RWPE1 (cell line): ENCODE results near the gene CEACAM5.

Source experiments
- CTCF ChIA-PET: fragments of 350-600 bp; sonication (Branson Sonifier 250); formaldehyde crosslinking; extraction: SDS; loops from one replicate; lab custom pipeline; 2021; lab: Yijun Ruan, JAX
- POLR2A ChIA-PET: fragments of 400-600 bp; formaldehyde crosslinking; extraction: SDS; loops from one replicate; lab custom pipeline; 2020; ENCODE audit warnings: antibody characterized with exemption; ENCODE audit not compliant: low non-redundant PET; lab: Yijun Ruan, JAX
- DNase-seq: peaks from one replicate; pipeline ENCODE4 v3.0.0; 2012; ENCODE audit warnings: low spot score
- H3K27ac ChIP-seq: fragments of 450-650 bp; 2 replicates; pipeline ENCODE4 v1.5.1; 2017
- CTCF ChIP-seq: fragments of 450-650 bp; conservative IDR thresholded peaks from 2 replicates; pipeline ENCODE4 v1.5.1; 2017; ENCODE audit warnings: low read depth, mild to moderate bottlenecking

CEACAM5 gene

DNA sequence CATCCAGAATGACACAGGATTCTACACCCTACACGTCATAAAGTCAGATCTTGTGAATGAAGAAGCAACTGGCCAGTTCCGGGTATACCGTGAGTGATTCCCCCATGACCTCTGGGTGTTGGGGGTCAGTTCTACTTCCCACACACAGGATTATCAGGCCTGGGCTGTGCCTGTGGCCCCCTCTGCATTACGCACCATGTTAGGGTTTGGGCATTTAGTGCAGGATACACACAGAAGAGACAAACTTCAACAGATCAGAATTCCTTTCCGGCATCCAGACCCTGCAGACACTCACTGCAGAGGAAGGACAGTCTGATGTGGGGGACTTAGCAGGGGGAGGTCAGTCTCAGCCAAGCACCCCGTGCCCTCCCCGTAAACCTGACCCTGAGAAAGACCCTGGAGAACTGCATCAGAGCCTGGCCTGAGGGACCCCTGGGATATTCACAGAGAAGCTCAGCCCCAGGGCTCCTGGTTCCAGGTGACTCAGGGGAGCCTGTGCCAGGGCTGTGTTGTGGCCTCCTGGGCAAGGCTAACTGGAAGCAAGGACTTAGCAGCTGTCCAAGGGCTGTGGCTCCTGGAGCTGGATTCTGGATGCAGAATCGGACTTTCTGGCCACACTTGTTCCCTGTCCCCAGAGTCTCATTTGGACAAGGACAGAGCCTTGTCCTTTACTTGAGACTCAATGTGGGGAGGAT, 1.7 kb downstream of the CEACAM5 start:
- CTCF ChIA-PET: interaction anchor here (0.6 kb wide), 1 partner anchor 9 kb away, joined by 3 read pairs; no protein-coding TSS in a partner anchor

GRCh38 chr19:41711376-41712261, 3.2 kb downstream of the CEACAM5 start:
- ChIA-PET CTCF (interaction anchor here (0.5 kb wide), 1 partner anchor 261 kb away, joined by 3 read pairs; no protein-coding TSS in a partner anchor), POLR2A (no interaction called here)
- no peak for TF ChIP-seq CTCF

More for the DNA sequence above, 1.7 kb downstream of the CEACAM5 start:
- TF ChIP-seq CTCF: no peak
- DNase-seq: no peak
- POLR2A ChIA-PET: no interaction called here
- H3K27ac ChIP-seq: no peak overlapping the region

GRCh38 chr19:41714598-41714997, 6.2 kb downstream of the CEACAM5 start:
- no peak for DNase-seq
- TF ChIP-seq CTCF: no peak
- ChIA-PET CTCF (interaction anchor here (0.5 kb wide), 1 partner anchor 109 kb away, joined by 3 read pairs; no protein-coding TSS in a partner anchor), POLR2A (no interaction called here)
- no peak overlapping the region for H3K27ac ChIP-seq

More at GRCh38 chr19:41711376-41712261, 3.2 kb downstream of the CEACAM5 start:
- H3K27ac ChIP-seq: no peak overlapping the region
- DNase-seq: no peak

- POLR2A ChIA-PET: no interaction called here
Observed at GRCh38 chr19:41718761-41719160, 10.3 kb downstream of the CEACAM5 start.

GRCh38 chr19:41720103-41720502, 11.7 kb downstream of the CEACAM5 start:
- no peak for TF ChIP-seq CTCF
- no peak overlapping the region for H3K27ac ChIP-seq
- ChIA-PET CTCF (no interaction called here), POLR2A (no interaction called here)
- no peak for DNase-seq

More at GRCh38 chr19:41718761-41719160, 10.3 kb downstream of the CEACAM5 start:
- CTCF ChIA-PET: interaction anchor here (0.6 kb wide), 2 partner anchors 21 to 24 kb away, joined by 3 to 4 read pairs; no protein-coding TSS in a partner anchor
- no peak for DNase-seq
- TF ChIP-seq CTCF: no peak
- H3K27ac ChIP-seq: no peak overlapping the region

GRCh38 chr19:41726493-41726892, 18.1 kb downstream of the CEACAM5 start:
- H3K27ac ChIP-seq: no peak overlapping the region
- CTCF ChIA-PET: no interaction called here
- TF ChIP-seq CTCF: no peak
- DNase-seq: no peak
- POLR2A ChIA-PET: no interaction called here
